Naive B cell (primary cell): ENCODE measurements around the gene EIF5. TPM values are rescaled to one million over a fixed set of nuclear protein-coding genes. Genes with fewer than 3 reads are reported as not detected.
A peak's percentile ranks its signal among the peaks of the same experiment; 100 is the strongest.
"Not testable (repeated sequence)": the region's sequence is repeated elsewhere in the genome, so short reads cannot be mapped to it uniquely, and the experiment has no call there.

Source experiments
- ATAC-seq, 2 donors: fragments of 150-1000 bp; cut with Tn5 transposase; 2 replicates each; pipeline ENCODE4 v1.10.0; 2021; ENCODE audit warnings: low read depth in 2 of 2, mild to moderate bottlenecking in 2 of 2, moderate library complexity in 2 of 2
- DNase-seq: peaks from one replicate; pipeline ENCODE4 v3.0.0; 2022
- H3K27ac Mint-ChIP-seq, 6 donors: one replicate each; pipeline ENCODE4 v1.8.0; 2020 to 2022; ENCODE audit warnings: mild to moderate bottlenecking in 6 of 6, mixed read lengths in 6 of 6, moderate library complexity in 5 of 6, inconsistent platforms in 2 of 6
- H3K27me3 Mint-ChIP-seq, 3 donors: one replicate each; pipeline ENCODE4 v1.8.0; 2021 to 2022; ENCODE audit warnings: mixed read lengths in 3 of 3, mild to moderate bottlenecking in 1 of 3
- H3K36me3 Mint-ChIP-seq, 2 donors: one replicate each; pipeline ENCODE4 v1.8.0; 2020 to 2022; ENCODE audit warnings: mixed read lengths in 2 of 2, inconsistent platforms in 1 of 2, mild to moderate bottlenecking in 1 of 2
- H3K4me1 Mint-ChIP-seq, 3 donors: one replicate each; pipeline ENCODE4 v1.8.0; 2020 to 2022; ENCODE audit warnings: mixed read lengths in 3 of 3, inconsistent platforms in 1 of 3, mild to moderate bottlenecking in 1 of 3, moderate library complexity in 1 of 3
- H3K4me3 Mint-ChIP-seq, 8 donors: one replicate each; pipeline ENCODE4 v1.8.0; 2020 to 2022; ENCODE audit warnings: mild to moderate bottlenecking in 8 of 8, mixed read lengths in 8 of 8, moderate library complexity in 8 of 8, inconsistent platforms in 2 of 8
- H3K9me3 Mint-ChIP-seq, 7 donors: one replicate each; pipeline ENCODE4 v1.8.0; 2020 to 2022; ENCODE audit warnings: mixed read lengths in 7 of 7, mild to moderate bottlenecking in 5 of 7, inconsistent platforms in 2 of 7, moderate library complexity in 1 of 7
- polyA plus RNA-seq, 6 donors: library from polyadenylated mRNA; unstranded; fragments of 300-500 nt; fragmentation: Illumina TruSeq; gene quantifications; one replicate each; pipeline ENCODE4 v1.2.3, GENCODE V29; 2021; ENCODE audit warnings: low read depth in 6 of 6

Gene EIF5
- polyA plus RNA-seq, 6 donors from 2014 or later, result 419 to 531 (median 455) TPM

GRCh38 chr14:103348154-103348553 lies 14.1 kb downstream of the EIF5 start:
- no peak for ATAC-seq
- H3K27me3 Mint-ChIP-seq, result peaks cover 0 to 14% (median 0%) of the 10 kb centered on the region in 3 donors
- H3K4me3 Mint-ChIP-seq, result no peak overlapping the region
- peaks cover 0 to 4% (median 2%) of the 10 kb centered on the region in 3 donors for H3K4me1 Mint-ChIP-seq
- H3K27ac Mint-ChIP-seq, result peak overlapping the region in 1 of 6 donors; percentile 51
- peaks cover 0 to 8% of the 10 kb centered on the region in 2 donors for H3K36me3 Mint-ChIP-seq
- H3K9me3 Mint-ChIP-seq, result no peaks in the 10 kb centered on the region
- no peak for DNase-seq

DNA sequence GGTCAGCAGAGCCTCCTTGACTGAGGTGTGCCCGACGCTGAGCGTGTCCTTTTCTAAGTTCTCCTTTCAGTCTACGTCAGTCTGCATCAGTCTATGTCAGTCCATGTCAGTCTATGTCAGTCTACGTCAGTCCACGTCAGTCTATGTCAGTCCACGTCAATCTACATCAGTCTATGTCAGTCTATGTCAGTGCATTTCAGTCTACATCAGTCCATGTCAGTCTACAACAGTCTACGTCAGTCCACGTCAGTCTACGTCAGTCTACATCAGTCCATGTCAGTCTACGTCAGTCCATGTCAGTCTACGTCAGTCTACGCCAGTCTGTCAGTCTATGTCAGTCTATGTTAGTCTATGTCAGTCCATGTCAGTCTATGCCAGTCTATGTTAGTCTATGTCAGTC lies 15.9 kb downstream of the EIF5 start:
- no peaks in the 10 kb centered on the region for H3K9me3 Mint-ChIP-seq
- ATAC-seq (no peak), DNase-seq (no peak)
- no peak overlapping the region for H3K4me3 Mint-ChIP-seq
- no peak overlapping the region for H3K27ac Mint-ChIP-seq
- H3K36me3 Mint-ChIP-seq, result no peaks in the 10 kb centered on the region
- peaks cover 0 to 14% (median 3%) of the 10 kb centered on the region in 3 donors for H3K27me3 Mint-ChIP-seq
- H3K4me1 Mint-ChIP-seq, result peaks cover 0 to 4% (median 2%) of the 10 kb centered on the region in 3 donors

GRCh38 chr14:103353362-103353761 lies 19.3 kb downstream of the EIF5 start:
- Mint-ChIP-seq H3K4me3 (no peak overlapping the region), H3K36me3 (no peaks in the 10 kb centered on the region), H3K27me3 (peaks cover 0 to 31% (median 12%) of the 10 kb centered on the region in 3 donors), H3K27ac (no peak overlapping the region), H3K4me1 (no peaks in the 10 kb centered on the region), H3K9me3 (peaks cover 0 to 2% (median 0%) of the 10 kb centered on the region in 7 donors)
- ATAC-seq (no peak), DNase-seq (no peak)

GRCh38 chr14:103354141-103354540 lies 20.1 kb downstream of the EIF5 start:
- no peaks in the 10 kb centered on the region for H3K36me3 Mint-ChIP-seq

GRCh38 chr14:103356024-103356682 lies 22.1 kb downstream of the EIF5 start:
- H3K27ac Mint-ChIP-seq, result no peak overlapping the region
- H3K36me3 Mint-ChIP-seq, result peaks cover 7 to 8% of the 10 kb centered on the region in 2 donors
- H3K27me3 Mint-ChIP-seq, result peaks cover 8 to 39% (median 20%) of the 10 kb centered on the region in 3 donors
- no peak for DNase-seq
- ATAC-seq, result no peak
- no peaks in the 10 kb centered on the region for H3K4me1 Mint-ChIP-seq
- peaks cover 0 to 7% (median 2%) of the 10 kb centered on the region in 7 donors for H3K9me3 Mint-ChIP-seq
- H3K4me3 Mint-ChIP-seq, result no peak overlapping the region

More at GRCh38 chr14:103354141-103354540, 20.1 kb downstream of the EIF5 start:
- DNase-seq (no peak), ATAC-seq (no peak)
- Mint-ChIP-seq H3K27ac (no peak overlapping the region), H3K9me3 (peaks cover 0 to 2% (median 0%) of the 10 kb centered on the region in 7 donors), H3K4me3 (no peak overlapping the region), H3K27me3 (peaks cover 0 to 31% (median 12%) of the 10 kb centered on the region in 3 donors), H3K4me1 (no peaks in the 10 kb centered on the region)

- Mint-ChIP-seq H3K27me3 (peaks cover 8 to 34% (median 20%) of the 10 kb centered on the region in 3 donors), H3K9me3 (peaks cover 2 to 20% (median 11%) of the 10 kb centered on the region in 7 donors), H3K27ac (peak overlapping the region in 2 of 6 donors; percentile 35 to 37)
- not testable (repeated sequence) for H3K4me1 Mint-ChIP-seq, H3K36me3 Mint-ChIP-seq, ATAC-seq, H3K4me3 Mint-ChIP-seq, DNase-seq
Observed at GRCh38 chr14:103357552-103357951, 23.5 kb downstream of the EIF5 start.

GRCh38 chr14:103360548-103360947 lies 26.5 kb downstream of the EIF5 start:
- no peaks in the 10 kb centered on the region for H3K4me1 Mint-ChIP-seq
- DNase-seq (no peak), ATAC-seq (no peak)
- H3K9me3 Mint-ChIP-seq, result peaks cover 10 to 42% (median 31%) of the 10 kb centered on the region in 7 donors
- H3K27me3 Mint-ChIP-seq, result peaks cover 17 to 47% (median 26%) of the 10 kb centered on the region in 3 donors
- peaks cover 10 to 27% of the 10 kb centered on the region in 2 donors for H3K36me3 Mint-ChIP-seq
- H3K4me3 Mint-ChIP-seq, result no peak overlapping the region
- H3K27ac Mint-ChIP-seq, result no peak overlapping the region

DNA sequence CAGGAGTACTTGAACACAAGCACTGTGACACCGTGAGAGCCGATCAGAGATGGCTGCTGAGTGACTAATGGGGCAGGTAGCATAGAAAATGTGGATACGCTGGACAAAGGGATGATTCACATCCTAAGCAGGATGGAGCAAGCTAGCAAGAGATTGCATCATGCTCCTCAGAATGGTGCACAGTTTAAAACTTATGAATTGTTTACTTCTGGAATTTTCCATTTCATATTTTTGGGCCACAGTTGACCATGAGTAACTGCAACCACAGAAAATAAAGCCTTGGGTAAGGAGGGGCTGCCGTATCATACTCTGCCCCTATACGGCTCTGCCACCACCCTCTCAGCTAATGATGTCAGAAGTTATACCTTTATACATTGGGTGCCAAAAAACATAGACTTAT lies 27.8 kb downstream of the EIF5 start:
- H3K27me3 Mint-ChIP-seq, result peaks cover 12 to 38% (median 28%) of the 10 kb centered on the region in 3 donors
- DNase-seq (no peak), ATAC-seq (no peak)
- H3K4me3 Mint-ChIP-seq, result peak overlapping the region in 1 of 8 donors; percentile 15
- peaks cover 10 to 42% (median 31%) of the 10 kb centered on the region in 7 donors for H3K9me3 Mint-ChIP-seq
- peaks cover 10 to 27% of the 10 kb centered on the region in 2 donors for H3K36me3 Mint-ChIP-seq
- no peak overlapping the region for H3K27ac Mint-ChIP-seq
- no peaks in the 10 kb centered on the region for H3K4me1 Mint-ChIP-seq

GRCh38 chr14:103362780-103363179 lies 28.7 kb downstream of the EIF5 start:
- no peak overlapping the region for H3K4me3 Mint-ChIP-seq
- ATAC-seq (no peak), DNase-seq (no peak)
- no peaks in the 10 kb centered on the region for H3K4me1 Mint-ChIP-seq
- peaks cover 10 to 27% of the 10 kb centered on the region in 2 donors for H3K36me3 Mint-ChIP-seq
- H3K27me3 Mint-ChIP-seq, result peaks cover 8 to 34% (median 28%) of the 10 kb centered on the region in 3 donors
- peaks cover 10 to 42% (median 31%) of the 10 kb centered on the region in 7 donors for H3K9me3 Mint-ChIP-seq
- H3K27ac Mint-ChIP-seq, result no peak overlapping the region

DNA sequence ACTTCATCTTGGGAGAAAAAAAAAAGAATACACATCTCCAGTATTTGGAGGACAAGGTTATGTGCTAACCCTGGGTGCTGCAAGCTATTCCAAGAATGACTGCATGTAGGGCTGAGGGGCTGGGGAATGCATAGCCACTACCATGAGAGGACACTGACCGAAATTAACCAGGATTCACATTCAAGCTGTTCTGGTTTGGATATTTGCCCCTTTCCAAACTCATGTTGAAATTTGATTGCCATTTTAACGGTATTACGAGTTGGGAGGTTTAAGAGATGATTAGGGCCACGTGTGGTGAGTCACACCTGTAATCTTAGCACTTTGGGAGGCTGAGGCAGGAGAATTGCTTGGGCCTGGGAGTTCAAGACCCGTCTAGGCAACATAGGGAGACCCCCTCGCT lies 32.7 kb downstream of the EIF5 start:
- no peak overlapping the region for H3K27ac Mint-ChIP-seq
- ATAC-seq (no peak), DNase-seq (no peak)
- H3K9me3 Mint-ChIP-seq, result peaks cover 8 to 32% (median 28%) of the 10 kb centered on the region in 7 donors
- peaks cover 3 to 19% of the 10 kb centered on the region in 2 donors for H3K36me3 Mint-ChIP-seq
- H3K4me3 Mint-ChIP-seq, result no peak overlapping the region
- H3K4me1 Mint-ChIP-seq, result no peaks in the 10 kb centered on the region
- peaks cover 6 to 22% (median 19%) of the 10 kb centered on the region in 3 donors for H3K27me3 Mint-ChIP-seq

DNA sequence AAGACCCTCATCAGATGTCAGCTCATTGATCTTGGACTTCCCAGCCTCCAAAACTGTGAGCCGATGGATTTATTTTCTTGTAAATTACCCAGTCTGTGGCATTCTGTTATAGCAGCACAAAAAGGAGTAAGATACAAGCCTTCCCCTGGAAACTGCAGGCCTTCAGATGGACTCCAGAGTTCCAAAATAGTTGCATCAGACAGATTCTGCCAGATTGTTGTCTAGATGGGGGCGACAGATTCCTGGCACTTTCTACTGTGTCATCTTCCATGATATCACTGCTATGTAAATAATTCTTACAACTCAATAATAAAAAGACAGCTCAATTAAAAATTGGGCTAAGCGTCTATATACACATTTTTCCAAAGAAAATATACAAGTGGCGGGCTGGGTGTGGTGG lies 34.0 kb downstream of the EIF5 start:
- ATAC-seq (no peak), DNase-seq (no peak)
- peaks cover under 1 to 14% of the 10 kb centered on the region in 2 donors for H3K36me3 Mint-ChIP-seq
- peaks cover 6 to 20% (median 19%) of the 10 kb centered on the region in 3 donors for H3K27me3 Mint-ChIP-seq
- no peak overlapping the region for H3K4me3 Mint-ChIP-seq
- H3K4me1 Mint-ChIP-seq, result no peaks in the 10 kb centered on the region
- peaks cover 6 to 20% (median 18%) of the 10 kb centered on the region in 7 donors for H3K9me3 Mint-ChIP-seq
- H3K27ac Mint-ChIP-seq, result no peak overlapping the region

- Mint-ChIP-seq H3K4me3 (no peak overlapping the region), H3K4me1 (no peaks in the 10 kb centered on the region), H3K27me3 (peaks cover 6 to 18% (median 16%) of the 10 kb centered on the region in 3 donors), H3K27ac (peak overlapping the region in 1 of 6 donors; percentile 59), H3K36me3 (no peaks in the 10 kb centered on the region), H3K9me3 (peaks cover 0 to 3% (median 0%) of the 10 kb centered on the region in 7 donors)
- no peak for ATAC-seq
- DNase-seq, result no peak
Observed at GRCh38 chr14:103370087-103370486, 36.0 kb downstream of the EIF5 start.

GRCh38 chr14:103372017-103372416 lies 38.0 kb downstream of the EIF5 start:
- ATAC-seq (no peak), DNase-seq (no peak)
- Mint-ChIP-seq H3K27ac (peak overlapping the region in 1 of 6 donors; percentile 74), H3K4me1 (no peaks in the 10 kb centered on the region), H3K4me3 (no peak overlapping the region), H3K36me3 (no peaks in the 10 kb centered on the region), H3K27me3 (peaks cover 6 to 17% (median 9%) of the 10 kb centered on the region in 3 donors), H3K9me3 (peaks cover 0 to 3% (median 0%) of the 10 kb centered on the region in 7 donors)
